ENCODE data around the gene ZNF277. TPM values are rescaled to one million over a fixed set of nuclear protein-coding genes. Genes with fewer than 3 reads are reported as not detected.
A peak's percentile ranks its signal among the peaks of the same experiment; 100 is the strongest.

ZNF277 gene
- total and polyA plus RNA-seq, 7 experiments from 2014 or later, result 19.5 to 38.8 (median 25.9) TPM

GRCh38 chr7:112201411-112201810 lies 5.1 kb upstream of the ZNF277 start:
- Mint-ChIP-seq H3K9me3 (no peaks in the 10 kb centered on the region), H3K27ac (no peak overlapping the region), H3K4me3 (no peak overlapping the region), H3K27me3 (peaks cover 59 to 81% (median 63%) of the 10 kb centered on the region in 5 donors), H3K36me3 (no peaks in the 10 kb centered on the region), H3K4me1 (peaks cover 18 to 26% (median 23%) of the 10 kb centered on the region in 7 donors)
- DNase-seq (no peak), ATAC-seq (no peak)
- intact Hi-C loops (cut with micrococcal nuclease), result loop anchor here in 1 of 2 donors (10.0 kb wide), 1 partner anchor 1107 kb away; the partner anchor contains the start of gene LRRN3
- ChIA-PET POLR2A (no interaction called here), CTCF (no interaction called here)
- Histone ChIP-seq H3K4me3 (ENCODE audit: low read length) (no peak overlapping the region), H3K27me3 (ENCODE audit: control insufficient read depth in 2 of 2, insufficient read depth in 2 of 2, low read length in 2 of 2) (peaks cover 15 to 21% of the 10 kb centered on the region in 2 donors), H3K27ac (ENCODE audit: low read depth, low read length) (no peak overlapping the region), H3K9me3 (ENCODE audit: control insufficient read depth in 2 of 3, low read length in 3 of 3) (no peaks in the 10 kb centered on the region), H3K36me3 (ENCODE audit: control insufficient read depth in 2 of 3, insufficient read depth in 3 of 3, low read length in 3 of 3) (no peaks in the 10 kb centered on the region), H3K4me1 (ENCODE audit: control insufficient read depth in 2 of 2, insufficient read depth in 2 of 2, low read length in 2 of 2) (peaks cover 14% of the 10 kb centered on the region in 2 donors)

GRCh38 chr7:112201839-112202238 lies 4.7 kb upstream of the ZNF277 start:
- Histone ChIP-seq H3K27ac (ENCODE audit: low read depth, low read length) (no peak overlapping the region), H3K4me3 (ENCODE audit: low read length) (no peak overlapping the region), H3K4me1 (ENCODE audit: control insufficient read depth in 2 of 2, insufficient read depth in 2 of 2, low read length in 2 of 2) (peaks cover 14% of the 10 kb centered on the region in 2 donors), H3K27me3 (ENCODE audit: control insufficient read depth in 2 of 2, insufficient read depth in 2 of 2, low read length in 2 of 2) (peaks cover 15 to 21% of the 10 kb centered on the region in 2 donors), H3K36me3 (ENCODE audit: control insufficient read depth in 2 of 3, insufficient read depth in 3 of 3, low read length in 3 of 3) (peaks cover 0 to 3% (median 0%) of the 10 kb centered on the region in 3 experiments), H3K9me3 (ENCODE audit: control insufficient read depth in 2 of 3, low read length in 3 of 3) (no peaks in the 10 kb centered on the region)
- Mint-ChIP-seq H3K27ac (no peak overlapping the region), H3K27me3 (peaks cover 58 to 77% (median 63%) of the 10 kb centered on the region in 5 donors), H3K4me1 (peaks cover 20 to 29% (median 23%) of the 10 kb centered on the region in 7 donors), H3K36me3 (no peaks in the 10 kb centered on the region), H3K4me3 (no peak overlapping the region), H3K9me3 (no peaks in the 10 kb centered on the region)
- ATAC-seq (no peak), DNase-seq (no peak)
- ChIA-PET CTCF (no interaction called here), POLR2A (no interaction called here)
- intact Hi-C loops (cut with micrococcal nuclease), result loop anchor here in 1 of 2 donors (10.0 kb wide), 1 partner anchor 1107 kb away; the partner anchor contains the start of gene LRRN3

- POLR2A ChIA-PET, result no interaction called here
- Mint-ChIP-seq H3K36me3 (no peaks in the 10 kb centered on the region), H3K9me3 (no peaks in the 10 kb centered on the region), H3K27ac (no peak overlapping the region), H3K4me1 (peaks cover 22 to 39% (median 31%) of the 10 kb centered on the region in 7 donors), H3K4me3 (no peak overlapping the region), H3K27me3 (peaks cover 50 to 67% (median 55%) of the 10 kb centered on the region in 5 donors)
- Histone ChIP-seq H3K27me3 (ENCODE audit: control insufficient read depth in 2 of 2, insufficient read depth in 2 of 2, low read length in 2 of 2) (peaks cover 15 to 21% of the 10 kb centered on the region in 2 donors), H3K9me3 (ENCODE audit: control insufficient read depth in 2 of 3, low read length in 3 of 3) (no peaks in the 10 kb centered on the region), H3K27ac (ENCODE audit: low read depth, low read length) (no peak overlapping the region), H3K4me3 (ENCODE audit: low read length) (no peak overlapping the region), H3K36me3 (ENCODE audit: control insufficient read depth in 2 of 3, insufficient read depth in 3 of 3, low read length in 3 of 3) (peaks cover 0 to 3% (median 0%) of the 10 kb centered on the region in 3 experiments), H3K4me1 (ENCODE audit: control insufficient read depth in 2 of 2, insufficient read depth in 2 of 2, low read length in 2 of 2) (peaks cover 14 to 22% of the 10 kb centered on the region in 2 donors)
- DNase-seq (peak in 7 of 9 donors; percentile 7 to 36 (median 30)), ATAC-seq (no peak)
- CTCF ChIA-PET, result no interaction called here
- intact Hi-C loops (cut with micrococcal nuclease), result loop anchor here in 1 of 2 donors (10.0 kb wide), 1 partner anchor 1108 kb away; the partner anchor contains the start of gene LRRN3
These were observed 3.7 kb upstream of the ZNF277 start for GRCh38 chr7:112202816-112203215.

GRCh38 chr7:112203365-112203739 lies 3.1 kb upstream of the ZNF277 start:
- Mint-ChIP-seq H3K9me3 (no peaks in the 10 kb centered on the region), H3K36me3 (no peaks in the 10 kb centered on the region), H3K4me3 (peak overlapping the region in 5 of 10 donors; percentile 66 to 97 (median 95)), H3K4me1 (peaks cover 22 to 40% (median 32%) of the 10 kb centered on the region in 7 donors), H3K27ac (no peak overlapping the region), H3K27me3 (peaks cover 44 to 61% (median 51%) of the 10 kb centered on the region in 5 donors)
- Histone ChIP-seq H3K27ac (ENCODE audit: low read depth, low read length) (no peak overlapping the region), H3K4me1 (ENCODE audit: control insufficient read depth in 2 of 2, insufficient read depth in 2 of 2, low read length in 2 of 2) (peaks cover 14 to 22% of the 10 kb centered on the region in 2 donors), H3K36me3 (ENCODE audit: control insufficient read depth in 2 of 3, insufficient read depth in 3 of 3, low read length in 3 of 3) (peaks cover 0 to 3% (median 0%) of the 10 kb centered on the region in 3 experiments), H3K27me3 (ENCODE audit: control insufficient read depth in 2 of 2, insufficient read depth in 2 of 2, low read length in 2 of 2) (peaks cover 15 to 21% of the 10 kb centered on the region in 2 donors), H3K9me3 (ENCODE audit: control insufficient read depth in 2 of 3, low read length in 3 of 3) (no peaks in the 10 kb centered on the region), H3K4me3 (ENCODE audit: low read length) (no peak overlapping the region)
- intact Hi-C loops (cut with micrococcal nuclease), result loop anchor here in 1 of 2 donors (10.0 kb wide), 1 partner anchor 1109 kb away; the partner anchor contains the start of gene LRRN3
- ChIA-PET POLR2A (interaction anchor here (1.0 kb wide), 1 partner anchor 10 kb away, joined by 3 read pairs; no protein-coding TSS in a partner anchor), CTCF (no interaction called here)
- DNase-seq, result no peak
- no peak for ATAC-seq

- Mint-ChIP-seq H3K4me1 (peaks cover 22 to 47% (median 37%) of the 10 kb centered on the region in 7 donors), H3K27ac (peak overlapping the region in 7 of 9 donors; percentile 5 to 73 (median 45)), H3K4me3 (peak overlapping the region; percentile 93 to 99 (median 96)), H3K36me3 (no peaks in the 10 kb centered on the region), H3K9me3 (no peaks in the 10 kb centered on the region), H3K27me3 (peaks cover 38 to 50% (median 41%) of the 10 kb centered on the region in 5 donors)
- peak in 7 of 9 donors; percentile 7 to 35 (median 17) for DNase-seq
- H3K4me3 ChIP-seq (ENCODE audit: low read length), result peak overlapping the region; percentile 94
- ATAC-seq, result no peak
- H3K27ac ChIP-seq (ENCODE audit: low read depth, low read length), result peak overlapping the region; percentile 9
- peaks cover 15 to 21% of the 10 kb centered on the region in 2 donors for H3K27me3 ChIP-seq (ENCODE audit: control insufficient read depth in 2 of 2, insufficient read depth in 2 of 2, low read length in 2 of 2)
- H3K36me3 ChIP-seq (ENCODE audit: control insufficient read depth in 2 of 3, insufficient read depth in 3 of 3, low read length in 3 of 3), result peaks cover 0 to 3% (median 0%) of the 10 kb centered on the region in 3 experiments
- intact Hi-C loops (cut with micrococcal nuclease), result loop anchor here in 1 of 2 donors (10.0 kb wide), 1 partner anchor 1110 kb away; the partner anchor contains the start of gene LRRN3
- H3K9me3 ChIP-seq (ENCODE audit: control insufficient read depth in 2 of 3, low read length in 3 of 3), result no peaks in the 10 kb centered on the region
- H3K4me1 ChIP-seq (ENCODE audit: control insufficient read depth in 2 of 2, insufficient read depth in 2 of 2, low read length in 2 of 2), result peaks cover 14 to 22% of the 10 kb centered on the region in 2 donors
- ChIA-PET CTCF (no interaction called here), POLR2A (interaction anchor here (0.8 to 1.7 kb wide), 3 partner anchors 12 to 586 kb away, joined by 3 to 5 read pairs (median 3); partner anchors contain the start of gene IFRD1)
These were observed 1.8 kb upstream of the ZNF277 start for GRCh38 chr7:112204499-112205342.
